OCI-LY7 (cell line): ENCODE results near the gene KRT80. TPM values are rescaled to one million over a fixed set of nuclear protein-coding genes. Genes with fewer than 3 reads are reported as not detected.

ENCODE experiments used
- BruUV-seq: library from RNA; stranded (reverse); fragments of 400-500 nt; replicated peaks from 2 replicates; lab custom pipeline; 2021; lab: Mats Ljungman, UMichigan
- CTCF ChIA-PET: fragments of 300-600 bp; sonication (Branson Sonifier 250); formaldehyde crosslinking; loops from one replicate; lab custom pipeline; 2022; ENCODE audit warnings: antibody characterized with exemption; ENCODE audit not compliant: unreplicated experiment; lab: Charles Lee
- POLR2A ChIA-PET: fragments of 300-600 bp; sonication (Branson Sonifier 250); formaldehyde crosslinking; loops from one replicate; lab custom pipeline; 2022; ENCODE audit warnings: antibody characterized with exemption; lab: Charles Lee
- DNase-seq: peaks from one replicate; pipeline ENCODE4 v3.0.0-alpha.2; 2015; ENCODE audit warnings: low spot score
- H2AFZ ChIP-seq: fragments of 200-600 bp; sonication (generic), shearing (Covaris generic); 2 replicates; pipeline ENCODE4 v1.6.1; 2014; ENCODE audit warnings: mild to moderate bottlenecking, antibody characterized with exemption, low read length, moderate library complexity
- H3K27ac ChIP-seq: fragments of 200-600 bp; sonication (generic); 2 replicates; pipeline ENCODE4 v1.5.1; 2014; ENCODE audit warnings: mixed run types, low read depth, mild to moderate bottlenecking, moderate library complexity, low read length, inconsistent platforms; ENCODE audit not compliant: poor library complexity, severe bottlenecking
- H3K36me3 ChIP-seq: fragments of 200-600 bp; sonication (generic); 2 replicates; pipeline ENCODE4 v1.6.1; 2014; ENCODE audit warnings: mild to moderate bottlenecking, antibody characterized with exemption, low read length, moderate library complexity, mixed read lengths; ENCODE audit not compliant: insufficient read depth
- H3K4me1 ChIP-seq: fragments of 200-600 bp; sonication (generic); 2 replicates; pipeline ENCODE4 v1.5.1; 2014; ENCODE audit warnings: mild to moderate bottlenecking, low read length; ENCODE audit not compliant: insufficient read depth, poor library complexity, severe bottlenecking
- H3K4me2 ChIP-seq: fragments of 200-600 bp; sonication (generic); 2 replicates; pipeline ENCODE4 v1.6.1; 2014; ENCODE audit warnings: mild to moderate bottlenecking, low read length
- H3K4me3 ChIP-seq: fragments of 200-600 bp; sonication (generic); 2 replicates; pipeline ENCODE4 v1.5.1; 2014; ENCODE audit warnings: mild to moderate bottlenecking, low read depth, low read length; ENCODE audit not compliant: poor library complexity, severe bottlenecking
- H3K79me2 ChIP-seq: fragments of 200-600 bp; sonication (generic); 2 replicates; pipeline ENCODE4 v1.6.1; 2016; ENCODE audit warnings: low read depth, mild to moderate bottlenecking, low read length, moderate library complexity, mixed read lengths; ENCODE audit not compliant: insufficient read depth
- H3K9me2 ChIP-seq: fragments of 200-600 bp; sonication (generic); 2 replicates; pipeline ENCODE4 v1.6.1; 2016; ENCODE audit warnings: mild to moderate bottlenecking, low read length, mixed read lengths; ENCODE audit not compliant: insufficient read depth
- H3K9me3 ChIP-seq: fragments of 200-600 bp; sonication (generic); 2 replicates; pipeline ENCODE4 v1.6.1; 2014; ENCODE audit warnings: mild to moderate bottlenecking, mixed run types, low read length, mixed read lengths
- H4K20me1 ChIP-seq: fragments of 200-600 bp; sonication (generic); 2 replicates; pipeline ENCODE4 v1.6.1; 2014; ENCODE audit warnings: mild to moderate bottlenecking, antibody characterized with exemption, low read length, moderate library complexity, mixed read lengths; ENCODE audit not compliant: insufficient read depth
- EZH2phosphoT487 ChIP-seq: fragments of 200-600 bp; sonication (generic); IDR thresholded peaks from 2 replicates; pipeline ENCODE4 v1.6.1; 2018; ENCODE audit warnings: low read depth, borderline replicate concordance, mild to moderate bottlenecking, mixed run types, antibody characterized with exemption, low read length, moderate library complexity, mixed read lengths
- intact Hi-C: fragments of 100-400 bp; cut with micrococcal nuclease; formaldehyde crosslinking; loops from one replicate; pipeline ENCODE4 v1.10.0; 2022; ENCODE audit not compliant: unreplicated experiment
- total RNA-seq, 2 experiments: library from RNA; depleted of rRNA in 1 of 2; stranded (reverse); fragments of >200 nt in 1 of 2; shearing (Covaris generic) in 1 of 2; gene quantifications; 2 replicates each; pipeline ENCODE4 v1.2.3, GENCODE V29; 2014 to 2022
- TF ChIP-seq, protein P1 (sequence below): fragments of 200-600 bp; sonication (generic); conservative IDR thresholded peaks from 2 replicates; pipeline ENCODE4 v1.5.1; 2014; ENCODE audit warnings: mild to moderate bottlenecking, antibody characterized with exemption, low read length, moderate library complexity, mixed read lengths

KRT80 gene
- total RNA-seq, 2 experiments from 2014 or later, result not detected

DNA sequence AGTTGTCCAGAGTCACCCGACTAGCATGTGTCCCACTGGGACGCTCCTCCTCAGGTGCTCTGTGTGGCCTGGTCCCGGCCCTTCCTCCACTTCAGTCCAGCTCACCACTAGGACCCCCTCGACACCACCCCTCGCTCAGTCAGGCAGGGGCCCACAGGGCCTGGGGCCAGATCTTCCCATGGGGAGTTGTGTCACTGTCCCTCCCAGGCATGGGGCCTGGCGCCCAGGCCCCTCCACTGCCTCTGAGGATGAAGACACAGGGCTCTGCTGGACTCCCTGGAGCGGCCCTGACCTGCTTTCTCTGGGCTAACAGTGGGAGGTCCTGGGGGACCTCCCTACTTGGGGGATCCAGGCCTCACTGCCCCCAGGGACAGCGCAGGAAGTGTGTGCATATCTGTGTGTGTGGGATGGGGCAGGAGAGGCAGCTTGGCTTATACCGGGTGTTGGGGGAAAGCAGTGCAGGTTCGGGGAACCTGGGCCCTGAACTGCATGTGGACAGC is 43.8 kb downstream of the KRT80 start:
- Histone ChIP-seq H2AFZ (no peak overlapping the region), H4K20me1 (no peaks in the 10 kb centered on the region), H3K9me2 (no peaks in the 10 kb centered on the region), H3K4me3 (no peak overlapping the region), H3K4me1 (no peaks in the 10 kb centered on the region), H3K4me2 (no peak overlapping the region), H3K79me2 (no peaks in the 10 kb centered on the region), H3K27ac (no peak overlapping the region), H3K9me3 (no peaks in the 10 kb centered on the region), H3K36me3 (no peaks in the 10 kb centered on the region)
- ChIA-PET CTCF (no interaction called here), POLR2A (no interaction called here)
- no TSS peak for BruUV-seq
- DNase-seq, result no peak
- intact Hi-C loops, result no loop called here
- TF ChIP-seq, protein P1, sequence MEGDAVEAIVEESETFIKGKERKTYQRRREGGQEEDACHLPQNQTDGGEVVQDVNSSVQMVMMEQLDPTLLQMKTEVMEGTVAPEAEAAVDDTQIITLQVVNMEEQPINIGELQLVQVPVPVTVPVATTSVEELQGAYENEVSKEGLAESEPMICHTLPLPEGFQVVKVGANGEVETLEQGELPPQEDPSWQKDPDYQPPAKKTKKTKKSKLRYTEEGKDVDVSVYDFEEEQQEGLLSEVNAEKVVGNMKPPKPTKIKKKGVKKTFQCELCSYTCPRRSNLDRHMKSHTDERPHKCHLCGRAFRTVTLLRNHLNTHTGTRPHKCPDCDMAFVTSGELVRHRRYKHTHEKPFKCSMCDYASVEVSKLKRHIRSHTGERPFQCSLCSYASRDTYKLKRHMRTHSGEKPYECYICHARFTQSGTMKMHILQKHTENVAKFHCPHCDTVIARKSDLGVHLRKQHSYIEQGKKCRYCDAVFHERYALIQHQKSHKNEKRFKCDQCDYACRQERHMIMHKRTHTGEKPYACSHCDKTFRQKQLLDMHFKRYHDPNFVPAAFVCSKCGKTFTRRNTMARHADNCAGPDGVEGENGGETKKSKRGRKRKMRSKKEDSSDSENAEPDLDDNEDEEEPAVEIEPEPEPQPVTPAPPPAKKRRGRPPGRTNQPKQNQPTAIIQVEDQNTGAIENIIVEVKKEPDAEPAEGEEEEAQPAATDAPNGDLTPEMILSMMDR, result no peak
- no peak for TF ChIP-seq EZH2phosphoT487

DNA sequence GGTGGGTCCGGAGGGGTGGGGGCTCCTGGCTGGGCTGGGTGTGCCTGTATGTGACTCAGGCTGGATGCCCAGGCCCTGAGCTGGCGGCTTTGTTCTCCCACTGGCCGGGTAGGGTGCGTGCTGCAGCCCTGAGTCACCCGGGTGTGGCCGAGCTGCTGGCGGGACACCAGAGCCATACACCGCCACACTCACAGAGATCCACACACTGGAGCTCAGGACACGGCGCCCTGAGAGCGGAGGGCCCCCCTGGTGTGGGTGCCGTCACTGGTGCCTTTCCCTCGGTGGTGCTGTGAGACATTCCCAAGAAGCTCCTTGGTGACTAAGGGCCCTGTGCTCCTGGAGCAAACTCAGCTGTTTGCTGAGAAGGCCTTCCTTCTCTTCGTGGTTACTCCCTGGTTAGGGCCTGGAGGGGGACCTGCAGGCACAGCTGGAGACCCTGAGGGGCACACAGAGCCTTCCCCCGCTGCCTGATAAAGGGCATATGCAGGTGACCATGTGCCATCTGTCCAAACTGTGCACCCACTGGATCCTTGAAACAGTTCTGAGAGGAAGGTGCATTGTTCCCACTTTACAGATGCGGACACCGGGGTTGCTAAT is 44.3 kb downstream of the KRT80 start:
- DNase-seq, result no peak
- Histone ChIP-seq H3K36me3 (no peaks in the 10 kb centered on the region), H3K9me2 (no peaks in the 10 kb centered on the region), H3K4me2 (no peak overlapping the region), H4K20me1 (no peaks in the 10 kb centered on the region), H3K27ac (no peak overlapping the region), H3K4me1 (no peaks in the 10 kb centered on the region), H3K9me3 (no peaks in the 10 kb centered on the region), H3K4me3 (no peak overlapping the region), H3K79me2 (no peaks in the 10 kb centered on the region), H2AFZ (no peak overlapping the region)
- POLR2A ChIA-PET, result interaction anchor here (0.5 to 0.6 kb wide), 2 partner anchors 52 to 70 kb away, joined by 3 read pairs; no protein-coding TSS in a partner anchor
- BruUV-seq, result no TSS peak
- no peak for TF ChIP-seq EZH2phosphoT487
- TF ChIP-seq, protein P1, result no peak
- intact Hi-C loops, result no loop called here
- CTCF ChIA-PET, result interaction anchor here (0.6 kb wide), 2 partner anchors 22 to 29 kb away, joined by 3 to 5 read pairs; no protein-coding TSS in a partner anchor

DNA sequence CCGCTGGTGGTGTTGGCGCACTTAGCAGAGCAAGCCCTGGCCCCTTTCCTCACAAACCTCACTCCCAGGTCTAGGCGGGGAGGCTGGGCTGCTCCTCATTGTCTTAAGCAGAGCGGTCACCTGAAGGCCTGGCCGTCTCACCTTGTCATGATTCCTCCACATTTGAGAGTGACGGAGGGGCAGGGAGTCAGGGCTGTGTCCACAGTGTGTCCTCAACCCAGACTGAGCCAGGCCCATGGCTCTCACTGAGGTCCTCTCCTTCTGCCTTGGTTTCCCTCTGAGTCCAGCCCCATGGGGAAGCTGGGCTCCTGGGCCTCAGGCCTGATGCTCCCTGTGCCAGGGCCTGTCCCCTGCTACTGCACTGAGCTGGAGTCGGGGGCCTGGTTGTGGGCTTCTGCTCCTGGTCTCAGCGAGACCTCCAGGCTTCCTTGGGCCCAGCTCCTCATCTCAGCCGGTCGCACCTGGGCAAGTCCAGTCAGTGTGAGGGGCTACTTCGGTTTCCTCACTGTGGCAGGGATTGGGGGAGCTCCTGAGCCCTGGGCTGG is 44.9 kb downstream of the KRT80 start:
- H3K4me2 ChIP-seq, result no peak overlapping the region
- H3K9me3 ChIP-seq, result no peaks in the 10 kb centered on the region
- no peaks in the 10 kb centered on the region for H3K36me3 ChIP-seq
- no peaks in the 10 kb centered on the region for H3K4me1 ChIP-seq
- DNase-seq, result no peak
- no peaks in the 10 kb centered on the region for H3K79me2 ChIP-seq
- TF ChIP-seq, protein P1, result no peak
- no peak for TF ChIP-seq EZH2phosphoT487
- no peaks in the 10 kb centered on the region for H3K9me2 ChIP-seq
- H4K20me1 ChIP-seq, result no peaks in the 10 kb centered on the region
- H2AFZ ChIP-seq, result no peak overlapping the region
- ChIA-PET CTCF (interaction anchor here (0.6 kb wide), 2 partner anchors 23 to 29 kb away, joined by 3 to 5 read pairs; no protein-coding TSS in a partner anchor), POLR2A (interaction anchor here (0.5 to 0.6 kb wide), 2 partner anchors 52 to 69 kb away, joined by 3 read pairs; no protein-coding TSS in a partner anchor)
- intact Hi-C loops, result no loop called here
- no peak overlapping the region for H3K4me3 ChIP-seq
- BruUV-seq, result no TSS peak
- no peak overlapping the region for H3K27ac ChIP-seq
